Fibroblast of skin of right quadriceps (primary cell): Measurements from ENCODE around the gene CACNB2.
"Not testable (repeated sequence)": the region's sequence is repeated elsewhere in the genome, so short reads cannot be mapped to it uniquely, and the experiment has no call there.

Experiments
- DNase-seq: peaks from one replicate; pipeline ENCODE4 v3.0.0-alpha.2; 2013

CACNB2 gene

DNA sequence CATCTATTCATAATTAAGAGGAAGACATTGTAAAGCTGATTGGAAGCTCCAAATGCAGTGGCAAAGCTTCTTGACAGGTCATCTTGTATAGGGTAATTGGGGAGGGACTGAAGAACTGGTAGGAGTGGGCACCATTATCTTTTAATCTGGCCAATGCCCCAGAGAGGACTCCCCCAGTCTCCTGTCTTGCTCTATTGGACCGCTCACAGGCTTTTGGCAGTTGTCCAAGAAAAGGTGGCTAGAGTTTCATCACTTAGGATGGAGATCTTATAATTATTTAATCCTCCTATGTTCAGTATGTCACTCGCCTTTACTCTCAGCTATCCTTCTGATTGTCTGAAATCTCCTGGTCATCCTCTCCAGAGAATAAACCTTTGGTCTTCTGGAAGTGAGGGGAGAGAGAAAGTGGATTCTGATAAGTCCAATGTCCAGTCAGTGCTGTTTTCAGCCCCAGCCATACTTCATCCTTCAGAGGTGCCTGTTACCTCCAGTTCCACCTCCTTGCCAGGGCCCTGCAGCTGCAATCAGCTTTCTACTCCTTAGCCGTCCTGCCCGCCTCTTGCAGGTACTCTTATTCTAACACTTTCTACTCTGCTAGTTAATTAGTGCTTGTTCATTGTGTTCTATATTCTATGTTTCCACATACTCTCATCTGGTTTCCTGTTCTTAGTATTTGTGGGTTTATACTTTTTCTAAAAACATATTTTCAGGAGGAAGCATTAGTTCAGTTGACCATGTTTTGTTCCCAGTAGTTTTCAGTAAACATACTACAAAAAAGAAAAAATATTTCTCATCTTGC, 269.6 kb downstream of the CACNB2 start:
- no peak for DNase-seq

GRCh38 chr10:18414061-18414460, 273.8 kb downstream of the CACNB2 start:
- DNase-seq: no peak

- no peak for DNase-seq
These were observed 277.8 kb downstream of the CACNB2 start for GRCh38 chr10:18417950-18418527.

DNA sequence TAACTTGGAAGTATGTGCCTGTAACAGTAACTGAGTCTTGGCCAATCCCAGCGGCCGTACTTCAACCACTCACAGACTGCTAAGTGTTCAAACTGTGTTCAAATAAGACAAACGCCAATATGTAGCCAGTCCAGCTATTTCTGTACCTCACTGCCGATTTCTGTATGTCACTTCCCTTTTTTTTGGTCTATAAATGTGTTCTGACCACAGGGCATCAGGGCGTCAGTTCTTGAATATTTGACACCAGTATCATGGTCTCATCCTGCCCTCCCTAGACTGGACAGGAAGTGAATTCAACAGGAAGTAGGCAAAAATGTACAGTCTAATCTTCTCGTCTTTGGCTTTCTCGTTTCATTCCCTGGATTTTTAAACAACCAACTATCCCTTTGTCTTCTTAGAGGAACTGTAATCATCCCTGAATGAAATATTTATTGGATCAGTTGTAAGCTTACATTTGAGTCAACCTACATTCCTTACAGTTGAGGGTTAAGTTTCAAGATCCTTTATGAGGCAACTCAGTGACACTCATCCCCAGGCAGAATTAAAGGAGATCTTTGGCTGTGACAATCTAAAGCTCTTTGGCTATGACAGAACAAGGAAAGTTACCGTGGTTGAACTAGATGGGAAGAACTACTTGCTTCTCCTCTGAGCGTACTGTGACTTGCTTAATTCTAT, 278.5 kb downstream of the CACNB2 start:
- no peak for DNase-seq

DNA sequence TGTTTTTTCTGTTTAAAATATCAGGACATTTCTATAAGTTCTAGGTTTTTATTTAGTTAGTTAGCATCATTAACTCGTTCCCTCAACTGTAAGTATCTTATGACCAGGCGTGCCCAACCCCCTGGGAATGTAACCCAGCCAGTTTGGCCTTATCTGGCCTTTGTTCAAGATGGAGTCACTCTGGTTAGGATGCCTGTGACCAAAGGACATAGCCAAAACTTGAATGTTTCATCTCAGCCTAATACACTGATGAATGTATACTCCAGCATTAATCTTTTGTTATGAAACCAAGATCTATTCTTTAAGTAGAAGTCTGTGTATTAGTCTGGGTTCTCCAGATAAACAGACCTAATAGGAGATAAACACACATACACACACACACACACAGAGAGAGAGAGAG, 279.7 kb downstream of the CACNB2 start:
- DNase-seq: no peak

GRCh38 chr10:18421726-18422293, 281.6 kb downstream of the CACNB2 start:
- DNase-seq: no peak

- DNase-seq: no peak
These were observed 282.9 kb downstream of the CACNB2 start for GRCh38 chr10:18423058-18423637.

DNA sequence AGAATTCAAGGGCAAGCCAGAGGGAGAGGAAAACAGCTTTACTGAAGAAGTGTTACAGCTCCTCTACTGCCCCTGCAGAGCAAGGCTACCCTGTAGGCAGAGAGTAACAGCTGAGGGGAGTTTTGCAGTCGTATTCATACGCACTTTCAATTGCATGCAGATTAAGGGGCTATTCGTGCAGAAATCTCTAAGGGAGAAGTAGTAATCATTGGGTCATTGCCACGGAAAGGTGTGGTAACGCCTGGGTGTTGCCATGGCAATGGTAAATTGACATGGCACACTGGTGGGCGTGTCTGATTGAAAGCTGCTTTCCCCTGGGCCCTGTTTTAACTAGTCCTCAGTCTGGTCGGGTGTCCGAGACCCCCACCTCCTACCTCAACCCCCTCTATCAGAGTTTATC, 284.0 kb downstream of the CACNB2 start:
- no peak for DNase-seq

DNA sequence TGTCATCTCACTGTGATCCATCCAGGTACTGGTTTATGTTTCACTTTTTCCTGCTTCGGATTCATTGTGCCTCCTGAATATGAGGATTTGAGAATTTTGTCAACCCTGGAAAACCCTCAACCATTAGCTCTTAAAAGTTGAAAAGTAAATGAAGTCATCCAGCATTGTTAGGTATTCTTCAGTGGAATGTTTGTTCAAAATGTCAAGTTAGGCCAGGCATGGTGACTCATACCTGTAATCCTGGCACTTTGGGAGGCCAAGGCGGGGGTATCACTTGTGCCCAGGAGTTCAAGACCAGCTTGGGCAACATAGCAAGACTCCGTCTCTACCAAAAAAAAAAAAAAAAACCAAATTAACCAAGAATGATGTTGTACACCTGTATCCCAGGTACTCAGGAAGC, 289.1 kb downstream of the CACNB2 start:
- no peak for DNase-seq

- DNase-seq: no peak
These were observed 296.7 kb downstream of the CACNB2 start for GRCh38 chr10:18436902-18437301.

- DNase-seq: no peak
These were observed 297.3 kb downstream of the CACNB2 start for GRCh38 chr10:18437486-18437885.

- no peak for DNase-seq
These were observed 298.3 kb downstream of the CACNB2 start for GRCh38 chr10:18438361-18439126.

GRCh38 chr10:18439601-18440000, 299.4 kb downstream of the CACNB2 start:
- no peak for DNase-seq

- not testable (repeated sequence) for DNase-seq
These were observed 305.4 kb downstream of the CACNB2 start for GRCh38 chr10:18445635-18446034.

- DNase-seq: no peak
These were observed 306.0 kb downstream of the CACNB2 start for GRCh38 chr10:18446205-18446604.

DNA sequence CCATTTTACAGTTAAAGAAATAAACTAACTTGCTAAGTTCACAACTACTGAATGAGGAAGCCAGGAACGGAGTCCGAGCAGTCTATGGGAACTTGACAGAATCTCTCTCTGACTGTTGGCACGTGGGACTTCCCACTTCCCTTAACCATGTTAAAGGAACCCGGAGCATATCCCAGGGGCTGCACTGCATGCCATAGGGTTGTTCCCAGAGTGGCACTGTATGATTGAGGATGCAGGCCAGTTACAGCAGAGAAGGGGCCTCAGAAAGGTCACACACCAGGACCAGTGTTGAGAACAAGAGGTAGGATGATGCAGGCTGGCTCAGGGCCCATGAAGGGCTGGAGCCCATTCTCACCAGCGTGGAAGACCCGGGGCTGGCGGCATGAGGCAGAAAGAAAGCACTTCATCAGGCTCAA, 309.4 kb downstream of the CACNB2 start:
- no peak for DNase-seq

DNA sequence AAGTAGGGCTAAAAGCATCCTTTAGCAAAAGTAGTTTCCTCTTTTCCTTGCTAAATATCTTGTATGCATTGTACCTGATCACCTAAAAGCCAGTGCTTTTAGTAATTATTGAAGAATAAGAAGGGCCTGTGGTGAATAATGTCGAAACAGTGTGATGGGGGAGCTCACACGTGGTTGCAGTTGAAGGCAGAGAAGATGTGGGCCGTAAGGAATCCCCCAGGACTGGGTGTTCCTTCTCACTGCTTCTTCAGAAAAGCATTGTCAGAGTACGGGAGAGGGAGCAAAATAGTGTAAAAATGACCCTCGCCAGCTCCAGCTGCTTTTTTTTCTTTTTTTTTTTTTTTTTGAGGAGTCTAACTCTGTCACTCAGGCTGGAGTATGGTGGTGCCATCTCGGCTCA, 310.1 kb downstream of the CACNB2 start:
- DNase-seq: no peak

DNA sequence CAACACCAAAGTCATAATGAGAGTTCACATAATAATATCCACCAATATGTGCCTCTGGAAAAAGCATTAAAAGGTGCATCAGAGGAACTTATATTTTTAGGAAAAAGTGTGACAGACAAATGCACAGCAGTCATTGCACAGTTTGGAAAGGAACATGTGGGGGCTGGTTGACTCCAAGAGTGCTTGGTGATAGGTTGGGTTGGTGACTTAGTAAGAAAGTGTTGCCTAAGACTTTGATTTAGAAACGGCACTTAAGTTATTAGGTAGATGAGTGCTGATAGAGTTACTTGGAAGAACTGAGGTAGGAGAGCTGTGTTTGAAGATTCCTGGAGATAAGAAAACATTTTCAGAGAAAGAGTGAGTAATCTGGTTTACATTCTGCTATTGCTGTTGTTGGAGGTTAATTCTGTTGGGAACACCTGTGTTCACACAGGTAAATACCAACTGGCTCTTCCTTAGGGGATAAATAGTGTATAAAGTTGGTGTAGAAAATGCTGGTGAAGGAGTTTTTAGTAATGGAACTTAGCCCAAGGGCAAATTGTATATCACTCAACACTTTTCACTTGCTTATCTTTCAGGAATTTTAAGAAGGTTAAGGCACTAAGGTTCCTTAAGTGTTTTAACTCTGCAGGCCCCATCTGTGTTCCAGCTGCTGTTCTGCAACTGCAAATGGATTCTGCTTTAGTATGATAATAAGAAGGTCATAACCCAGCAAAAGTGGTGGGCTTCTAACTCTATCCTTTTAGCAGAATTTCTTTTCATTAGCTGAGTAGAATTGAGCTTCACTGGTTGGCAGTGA, 315.1 kb downstream of the CACNB2 start:
- no peak for DNase-seq

GRCh38 chr10:18456984-18457383, 316.8 kb downstream of the CACNB2 start:
- no peak for DNase-seq

DNA sequence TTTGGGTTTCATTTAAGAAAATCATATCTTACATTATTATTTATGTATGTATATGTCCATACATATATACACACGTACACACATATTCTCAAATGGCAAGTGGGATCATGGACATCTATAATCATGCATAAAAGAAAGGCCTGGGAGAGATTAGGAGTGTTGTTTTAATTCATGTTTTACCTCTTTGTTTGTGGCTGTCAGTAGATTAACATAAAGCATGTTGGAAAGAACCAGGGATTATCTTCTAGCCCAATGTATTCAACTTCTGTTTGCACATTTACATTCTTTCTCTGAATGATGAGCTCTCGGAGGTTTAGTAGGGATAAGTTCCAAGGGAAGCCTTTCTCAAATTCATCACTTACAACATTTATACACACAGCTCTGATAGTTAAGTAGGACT, 319.8 kb downstream of the CACNB2 start:
- no peak for DNase-seq

DNA sequence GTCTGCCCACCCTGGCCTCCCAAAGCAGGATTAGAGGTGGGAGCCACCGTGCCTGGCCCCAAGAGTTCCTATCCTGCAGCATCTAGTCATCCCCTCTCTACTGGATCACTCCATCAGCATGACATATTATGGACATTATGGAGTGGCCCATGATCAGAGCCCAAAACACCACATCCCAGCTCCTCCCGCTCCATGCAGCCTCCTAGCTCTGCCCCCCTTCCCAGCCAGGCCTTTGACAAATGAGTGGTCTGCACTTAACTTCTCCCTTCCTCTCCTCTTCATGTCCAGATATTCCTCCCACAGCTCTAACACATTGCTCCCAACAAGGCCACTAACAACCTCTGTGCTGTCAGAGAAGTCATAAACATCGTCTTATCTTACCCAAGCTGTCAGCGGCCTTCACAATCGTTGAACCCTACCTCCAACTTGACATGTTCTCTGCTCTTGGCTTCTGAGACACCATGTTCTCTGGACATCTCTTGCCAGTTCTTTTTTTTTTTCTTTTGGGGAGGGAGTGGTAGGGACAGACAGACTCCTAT, 323.5 kb downstream of the CACNB2 start:
- DNase-seq: no peak

- no peak for DNase-seq
These were observed 328.9 kb downstream of the CACNB2 start for GRCh38 chr10:18469125-18469524.
